HFFc6 (cell line): ENCODE data around the gene PLS3. TPM values are rescaled to one million over a fixed set of nuclear protein-coding genes. Genes with fewer than 3 reads are reported as not detected.

Experiments used
- DNase-seq: peaks from one replicate; pipeline ENCODE4 v3.0.0-alpha.2; 2018
- H3K27ac Mint-ChIP-seq: 2 replicates; pipeline ENCODE4 v1.8.0; 2020; ENCODE audit warnings: mild to moderate bottlenecking, mixed read lengths
- H3K27me3 Mint-ChIP-seq: 2 replicates; pipeline ENCODE4 v1.8.0; 2021; ENCODE audit warnings: mild to moderate bottlenecking, moderate library complexity, mixed read lengths; ENCODE audit not compliant: insufficient read depth
- H3K36me3 Mint-ChIP-seq: 2 replicates; pipeline ENCODE4 v1.8.0; 2021; ENCODE audit warnings: low read depth, mixed read lengths
- H3K4me1 Mint-ChIP-seq: 2 replicates; pipeline ENCODE4 v1.8.0; 2020; ENCODE audit warnings: low read depth, mixed read lengths
- H3K4me3 Mint-ChIP-seq: 2 replicates; pipeline ENCODE4 v1.8.0; 2020; ENCODE audit warnings: mild to moderate bottlenecking, moderate library complexity, mixed read lengths
- H3K9me3 Mint-ChIP-seq: 2 replicates; pipeline ENCODE4 v1.8.0; 2020; ENCODE audit warnings: mild to moderate bottlenecking, mixed read lengths
- CTCF ChIP-seq: fragments of 200-600 bp; sonication (generic); IDR thresholded peaks from 2 replicates; pipeline ENCODE4 v1.5.0; 2021; ENCODE audit warnings: antibody characterized with exemption, mild to moderate bottlenecking
- total RNA-seq, 6 experiments: library from RNA; stranded (reverse); fragmentation: NEBNext Ultra II Directional; extraction: Animal tissue kit (Norgen Biotek cat#: 25700); gene quantifications; 2 replicates in 1 of 6; 3 replicates in 5 of 6; pipeline ENCODE4 v1.2.3, GENCODE V29; 2021

Gene PLS3
- total RNA-seq, 6 experiments from 2014 or later, result 206 to 281 (median 254) TPM

- peaks cover 4% of the 10 kb centered on the region; the same call in 1 of the 2 replicates for H3K36me3 Mint-ChIP-seq
- no peak overlapping the region for H3K4me3 Mint-ChIP-seq
- DNase-seq, result no peak
- no peaks in the 10 kb centered on the region for H3K9me3 Mint-ChIP-seq
- no peak for TF ChIP-seq CTCF
- H3K4me1 Mint-ChIP-seq, result peaks cover 45% of the 10 kb centered on the region
- H3K27ac Mint-ChIP-seq, result no peak overlapping the region
- H3K27me3 Mint-ChIP-seq, result no peaks in the 10 kb centered on the region; the same call in 1 of the 2 replicates
These were observed 27.2 kb downstream of the PLS3 start for GRCh38 chrX:115588179-115588578.

DNA sequence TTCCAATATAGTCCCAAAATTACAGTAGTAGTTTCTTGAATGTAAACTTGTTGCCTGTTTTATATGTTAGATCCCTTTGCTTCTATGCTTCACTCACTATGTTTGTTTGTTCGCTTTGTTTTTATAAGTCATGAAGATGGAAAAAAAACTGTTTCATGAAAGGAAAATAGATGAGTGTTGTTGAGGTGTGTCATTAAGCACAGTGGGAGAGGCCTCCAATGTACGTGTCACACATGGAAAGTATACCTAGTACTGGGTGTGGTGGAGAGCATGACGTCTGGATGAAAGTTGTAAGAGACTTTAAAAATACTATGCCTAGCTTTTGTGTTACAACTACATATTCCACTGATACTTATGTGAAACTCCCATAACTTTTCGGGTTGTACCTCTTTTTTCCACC, 28.4 kb downstream of the PLS3 start:
- Mint-ChIP-seq H3K27me3 (no peaks in the 10 kb centered on the region; the same call in 1 of the 2 replicates), H3K27ac (no peak overlapping the region)

GRCh38 chrX:115591420-115591819, 30.4 kb downstream of the PLS3 start:
- TF ChIP-seq CTCF, result no peak
- Mint-ChIP-seq H3K4me1 (peaks cover 53% of the 10 kb centered on the region), H3K9me3 (no peaks in the 10 kb centered on the region), H3K4me3 (no peak overlapping the region), H3K27me3 (no peaks in the 10 kb centered on the region), H3K36me3 (peaks cover 9% of the 10 kb centered on the region; the same call in 1 of the 2 replicates), H3K27ac (no peak overlapping the region; the same call in 1 of the 2 replicates)
- no peak for DNase-seq

More for the DNA sequence above, 28.4 kb downstream of the PLS3 start:
- TF ChIP-seq CTCF, result no peak
- H3K36me3 Mint-ChIP-seq, result peaks cover 4% of the 10 kb centered on the region; the same call in 1 of the 2 replicates
- H3K4me1 Mint-ChIP-seq, result peaks cover 42% of the 10 kb centered on the region
- no peak for DNase-seq
- H3K4me3 Mint-ChIP-seq, result no peak overlapping the region
- H3K9me3 Mint-ChIP-seq, result no peaks in the 10 kb centered on the region

- no peak for DNase-seq
- H3K27me3 Mint-ChIP-seq, result no peaks in the 10 kb centered on the region
- no peak for TF ChIP-seq CTCF
- H3K4me1 Mint-ChIP-seq, result peaks cover 54% of the 10 kb centered on the region
- no peak overlapping the region for H3K4me3 Mint-ChIP-seq
- H3K36me3 Mint-ChIP-seq, result peaks cover 9% of the 10 kb centered on the region; the same call in 1 of the 2 replicates
- H3K9me3 Mint-ChIP-seq, result no peaks in the 10 kb centered on the region
- peak overlapping the region; percentile 50; the same call in 1 of the 2 replicates for H3K27ac Mint-ChIP-seq
These were observed 31.2 kb downstream of the PLS3 start for GRCh38 chrX:115591856-115592842.

DNA sequence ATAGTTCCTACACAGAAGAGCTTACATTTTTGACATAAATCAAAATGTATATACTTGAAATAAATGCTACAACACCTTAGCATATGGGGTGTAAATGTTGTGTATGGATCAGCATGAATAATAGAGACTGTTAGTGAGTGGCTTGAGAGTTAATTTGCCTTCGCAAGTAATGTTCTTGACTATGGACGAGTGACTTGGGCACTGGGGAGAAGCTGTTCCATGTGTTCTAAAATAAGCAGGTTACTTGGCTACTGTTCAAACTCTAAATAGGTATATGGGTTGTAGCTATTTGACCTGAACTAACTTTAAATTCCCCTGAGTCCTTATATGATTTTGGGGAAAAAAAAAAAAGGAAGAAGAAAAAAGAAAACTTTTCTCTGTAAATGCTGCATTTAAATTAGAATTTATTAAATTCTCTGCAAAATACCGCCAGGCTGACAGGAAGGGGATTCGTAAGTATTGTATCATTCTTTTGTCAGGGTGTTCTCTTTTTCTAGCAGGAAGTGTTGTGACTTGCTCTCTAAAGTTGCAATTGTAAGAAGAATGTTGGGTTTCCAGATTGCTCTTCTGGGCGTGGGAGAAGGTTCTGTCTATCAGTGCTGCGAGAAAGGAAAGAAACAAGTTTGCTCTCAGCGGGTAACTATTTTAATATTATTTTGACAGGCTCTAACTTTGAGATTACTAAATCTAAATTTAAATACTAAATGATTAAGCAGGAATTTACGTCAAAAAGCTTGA, 32.2 kb downstream of the PLS3 start:
- no peak overlapping the region for H3K4me3 Mint-ChIP-seq
- H3K4me1 Mint-ChIP-seq, result peaks cover 64% of the 10 kb centered on the region
- no peak for DNase-seq

More for the DNA sequence above, 32.2 kb downstream of the PLS3 start:
- no peak for TF ChIP-seq CTCF
- H3K27ac Mint-ChIP-seq, result 0 out of 2 replicates have a peak overlapping the region, but pooled peaks have one; percentile 18
- H3K27me3 Mint-ChIP-seq, result no peaks in the 10 kb centered on the region
- H3K36me3 Mint-ChIP-seq, result peaks cover 9% of the 10 kb centered on the region; the same call in 1 of the 2 replicates
- H3K9me3 Mint-ChIP-seq, result no peaks in the 10 kb centered on the region
